Neural cell (in vitro differentiated cells): ENCODE measurements around the gene CABLES1. TPM values are rescaled to one million over a fixed set of nuclear protein-coding genes. Genes with fewer than 3 reads are reported as not detected.

Experiments
- polyA plus RNA-seq: library from polyadenylated mRNA; depleted of rRNA; stranded (reverse); fragments of >200 nt; gene quantifications from 2 replicates; pipeline ENCODE4 v1.2.3, GENCODE V29; 2014

CABLES1 gene
- polyA plus RNA-seq, 1 donor from 2014 or later: 1.4 TPM

Other genes starting within 250 kb of the CABLES1 start
- 8.7 and 19.5 TPM in 2 replicates for gene RBBP8, start 202.2 kb upstream of the CABLES1 start, polyA plus RNA-seq